Measurements from ENCODE around the gene NTPCR.

Gene NTPCR

GRCh38 chr1:232962761-232963745 is 12.6 kb downstream of the NTPCR start:
- peak; percentile 60 to 85 (median 74) for DNase-seq

GRCh38 chr1:232964601-232965000 is 14.2 kb downstream of the NTPCR start:
- no peak for DNase-seq

- DNase-seq: peak in 3 of 4 experiments; percentile 10 to 40 (median 28)
These were observed 14.9 kb downstream of the NTPCR start for GRCh38 chr1:232965124-232965911.

DNA sequence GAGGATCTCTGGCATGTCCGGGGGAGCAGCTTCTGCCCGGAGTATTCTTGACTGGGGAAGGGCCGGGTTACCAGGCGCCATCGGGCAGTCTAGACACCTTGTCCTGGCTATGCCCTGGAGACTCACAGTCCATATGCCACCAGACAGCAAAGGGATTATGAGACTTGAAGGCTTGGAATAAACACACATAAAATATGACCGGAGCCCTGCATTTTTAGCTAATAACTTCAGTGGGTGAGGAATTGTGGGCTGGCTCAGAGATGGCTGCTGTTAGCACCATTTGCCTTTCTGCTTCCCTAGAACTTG is 15.5 kb downstream of the NTPCR start:
- no peak for DNase-seq

DNA sequence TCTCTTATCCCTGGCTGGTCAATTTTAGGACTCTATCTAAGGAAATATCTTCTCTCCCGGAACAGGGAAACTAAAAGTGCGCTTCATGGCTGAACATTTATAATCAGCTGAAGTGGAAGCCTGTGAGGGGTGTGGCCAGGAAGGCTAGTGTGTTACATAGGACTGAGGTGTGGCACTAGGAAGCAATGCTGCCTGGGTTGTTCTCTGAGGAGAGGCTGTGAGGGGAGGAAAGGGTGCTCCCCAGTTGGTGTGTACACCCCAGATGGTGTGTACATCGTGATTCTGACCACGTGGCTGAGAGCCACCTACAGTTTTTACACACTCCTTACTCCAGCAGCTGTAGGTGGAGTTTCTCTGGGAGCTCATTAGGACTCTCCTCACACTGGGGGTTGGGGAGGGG is 16.3 kb downstream of the NTPCR start:
- no peak for DNase-seq

- no peak for DNase-seq
These were observed 18.0 kb downstream of the NTPCR start for GRCh38 chr1:232968391-232968790.

GRCh38 chr1:232968965-232969364 is 18.6 kb downstream of the NTPCR start:
- DNase-seq: peak; percentile 39 to 67 (median 55)

DNA sequence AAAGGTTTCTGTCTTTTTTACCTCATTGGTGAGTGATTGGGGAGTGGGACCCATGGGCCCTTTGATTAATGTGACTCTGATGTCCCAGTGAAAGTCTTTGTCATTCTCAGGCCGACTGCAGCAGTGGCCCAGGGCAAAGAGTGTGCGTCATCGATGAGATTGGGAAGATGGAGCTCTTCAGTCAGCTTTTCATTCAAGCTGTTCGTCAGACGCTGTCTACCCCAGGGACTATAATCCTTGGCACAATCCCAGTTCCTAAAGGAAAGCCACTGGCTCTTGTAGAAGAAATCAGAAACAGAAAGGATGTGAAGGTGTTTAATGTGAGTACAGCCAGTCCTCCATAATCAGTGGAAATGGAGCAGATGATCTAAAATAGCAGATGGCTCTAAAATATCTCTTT is 19.4 kb downstream of the NTPCR start:
- no peak for DNase-seq

DNA sequence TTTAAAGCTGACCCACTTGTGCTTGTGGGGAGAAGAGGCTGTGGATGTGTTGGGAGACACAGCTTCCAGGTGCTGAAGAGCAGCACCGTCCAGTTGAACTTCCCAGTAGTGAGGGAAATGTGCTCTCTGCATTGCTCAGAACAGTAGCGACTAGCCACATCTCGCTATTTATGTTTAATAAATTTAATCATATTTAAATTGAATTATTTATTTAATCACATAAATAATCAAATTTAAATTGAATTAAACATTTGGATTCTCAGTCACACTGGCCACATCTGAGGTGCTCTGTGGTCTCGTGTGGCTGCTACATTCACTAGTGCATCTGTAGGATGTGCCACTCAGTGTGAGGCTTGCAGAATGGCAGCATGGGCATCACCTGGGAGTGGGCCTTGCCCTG is 20.1 kb downstream of the NTPCR start:
- DNase-seq: no peak

DNA sequence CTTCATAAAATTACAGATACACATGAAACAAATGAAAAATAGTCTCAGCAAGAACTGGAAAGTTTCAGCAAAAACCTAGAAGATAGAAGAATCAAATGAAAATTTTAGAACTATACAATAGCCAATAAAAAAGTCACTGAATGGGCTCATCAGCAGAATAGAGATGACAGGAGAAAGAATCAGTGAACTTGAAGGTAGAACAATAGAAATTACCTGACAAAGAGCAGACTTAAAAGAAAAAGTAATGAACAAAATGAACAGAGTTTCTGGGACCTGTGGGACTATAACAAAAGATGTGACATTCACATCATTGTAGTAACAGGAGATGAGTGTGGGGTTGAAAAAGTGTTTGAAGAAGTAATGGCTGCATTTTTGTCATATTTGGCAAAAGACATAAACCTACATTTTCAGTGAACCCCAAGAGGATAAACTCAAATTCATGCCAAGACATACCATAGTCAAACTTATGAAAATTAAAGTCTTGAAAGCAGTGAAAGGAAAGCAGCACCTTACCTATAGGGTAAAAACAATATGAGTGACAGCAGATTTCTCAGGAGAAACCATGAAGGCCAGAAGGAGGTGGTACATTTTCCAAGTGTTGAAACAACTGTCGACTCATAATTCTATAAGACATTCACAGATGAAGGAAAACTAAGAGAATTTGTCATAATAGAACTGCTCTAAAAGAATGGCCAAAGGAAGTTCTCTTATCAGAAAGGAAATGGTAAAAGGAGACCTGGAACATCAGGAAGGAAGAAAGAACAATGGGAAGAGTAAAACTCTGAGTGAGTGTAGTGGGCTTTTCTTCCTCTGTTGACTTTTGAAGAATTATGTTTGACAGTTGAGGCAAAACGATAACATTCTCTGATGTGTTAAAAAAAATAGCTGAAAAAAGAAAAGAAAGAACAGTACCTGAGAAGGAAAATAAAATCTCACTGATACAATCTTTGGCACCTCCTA is 23.5 kb downstream of the NTPCR start:
- no peak for DNase-seq

GRCh38 chr1:232974971-232975370 is 24.6 kb downstream of the NTPCR start:
- DNase-seq: no peak

- peak; percentile 18 to 37 (median 30) for DNase-seq
These were observed 27.8 kb downstream of the NTPCR start for GRCh38 chr1:232978091-232978634.

- peak; percentile 21 to 50 (median 37) for DNase-seq
These were observed 28.4 kb downstream of the NTPCR start for GRCh38 chr1:232978815-232979214.

GRCh38 chr1:232979558-232979957 is 29.1 kb downstream of the NTPCR start:
- DNase-seq: no peak

- DNase-seq: no peak
These were observed 30.1 kb downstream of the NTPCR start for GRCh38 chr1:232980355-232980978.

DNA sequence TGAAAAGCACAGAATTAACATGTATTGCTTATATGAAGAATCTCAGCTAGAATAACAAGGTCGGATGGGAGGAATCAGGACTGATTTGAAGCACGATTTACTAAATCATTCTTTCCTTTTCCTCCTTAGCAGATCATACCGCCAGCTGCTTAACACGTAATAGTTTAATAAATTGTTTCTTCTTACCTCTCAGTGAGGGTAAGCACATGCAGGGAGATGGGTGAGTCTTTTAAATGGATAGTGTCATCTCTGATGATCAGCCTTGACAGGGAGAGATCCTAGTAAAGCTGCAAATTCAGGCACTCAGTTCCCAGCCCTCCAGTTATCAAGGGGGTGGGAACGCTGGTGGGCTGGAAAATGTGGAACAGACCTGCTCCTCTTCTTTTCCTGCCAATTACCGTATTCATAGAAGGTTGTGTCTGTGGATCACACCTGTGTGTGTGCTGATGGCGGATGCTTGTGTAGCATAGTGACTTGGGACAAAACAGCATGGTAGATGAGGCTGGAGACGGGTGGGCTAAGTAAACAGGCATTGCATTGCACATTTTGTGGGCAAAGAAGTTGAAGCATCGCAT is 30.7 kb downstream of the NTPCR start:
- DNase-seq: no peak

GRCh38 chr1:232982238-232982944 is 32.0 kb downstream of the NTPCR start:
- no peak for DNase-seq

- no peak for DNase-seq
These were observed 33.0 kb downstream of the NTPCR start for GRCh38 chr1:232983375-232983774.

GRCh38 chr1:232983817-232984567 is 33.6 kb downstream of the NTPCR start:
- DNase-seq: no peak

All from suppressor macrophage (primary cell).